NCI-H524 treated with DMSO at 0.1 percent for 48 hours (cell line): ENCODE data around the gene ZFC3H1.
"Not testable (repeated sequence)": the region's sequence is repeated elsewhere in the genome, so short reads cannot be mapped to it uniquely, and the experiment has no call there.

Experiments
- DNase-seq: peaks from one replicate; lab custom pipeline; 2025; lab: John Stamatoyannopoulos, UW

Gene ZFC3H1

DNA sequence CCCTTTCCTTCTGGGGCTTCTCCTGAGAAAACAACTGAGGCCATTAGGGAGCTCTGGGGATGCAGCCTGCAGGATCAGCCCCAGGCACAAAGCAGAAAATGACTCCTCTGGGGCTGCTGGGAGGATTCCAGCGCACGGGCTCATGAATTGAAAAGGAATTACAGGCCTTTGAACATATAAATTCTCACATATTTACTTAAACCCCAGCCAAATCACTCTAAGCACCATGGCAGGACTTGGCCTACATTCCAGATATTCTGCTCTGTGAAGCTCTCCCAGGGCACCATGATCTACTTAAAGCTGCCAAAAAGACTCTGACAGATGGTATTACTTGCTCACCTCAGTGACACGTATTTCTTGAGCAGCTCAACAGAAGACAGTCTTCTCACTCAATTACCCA lies 87.2 kb downstream of the ZFC3H1 start:
- no peak for DNase-seq

DNA sequence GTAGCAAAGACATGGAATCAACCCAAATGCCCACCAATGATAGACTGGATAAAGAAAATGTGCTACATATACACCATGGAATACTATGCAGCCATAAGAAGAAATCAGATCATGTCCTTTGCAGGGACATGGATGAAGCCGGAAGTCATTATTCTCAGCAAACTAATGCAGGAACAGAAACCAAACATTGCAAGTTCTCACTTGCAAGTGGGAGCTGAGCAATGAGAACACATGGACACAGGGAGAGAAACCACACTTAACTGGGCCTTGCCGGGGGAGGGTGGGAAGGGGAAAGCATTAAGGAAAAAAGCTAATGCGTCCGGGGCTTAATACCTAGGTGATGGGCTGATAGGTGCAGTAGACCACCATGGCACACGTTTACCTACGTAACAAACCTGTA lies 93.8 kb downstream of the ZFC3H1 start:
- not testable (repeated sequence) for DNase-seq

DNA sequence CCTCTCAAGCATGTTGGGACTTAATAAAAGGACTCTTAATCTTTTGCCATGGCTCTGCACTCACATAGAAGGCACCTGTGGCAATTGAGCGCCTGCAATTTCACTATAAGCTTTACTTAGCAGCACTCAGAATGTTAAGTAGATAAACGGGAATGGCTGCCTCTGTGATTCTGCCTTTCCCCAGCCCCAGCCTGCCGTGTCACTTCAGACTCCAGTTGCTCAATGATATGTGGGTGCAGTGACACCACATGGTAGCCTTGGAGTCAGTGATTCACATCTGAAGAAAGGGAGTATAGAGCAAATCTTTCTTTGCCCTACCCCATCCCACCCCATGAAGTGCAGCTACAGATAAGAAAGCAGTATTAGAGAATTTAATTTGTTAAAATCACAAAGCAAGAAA lies 96.1 kb downstream of the ZFC3H1 start:
- DNase-seq, result no peak

DNA sequence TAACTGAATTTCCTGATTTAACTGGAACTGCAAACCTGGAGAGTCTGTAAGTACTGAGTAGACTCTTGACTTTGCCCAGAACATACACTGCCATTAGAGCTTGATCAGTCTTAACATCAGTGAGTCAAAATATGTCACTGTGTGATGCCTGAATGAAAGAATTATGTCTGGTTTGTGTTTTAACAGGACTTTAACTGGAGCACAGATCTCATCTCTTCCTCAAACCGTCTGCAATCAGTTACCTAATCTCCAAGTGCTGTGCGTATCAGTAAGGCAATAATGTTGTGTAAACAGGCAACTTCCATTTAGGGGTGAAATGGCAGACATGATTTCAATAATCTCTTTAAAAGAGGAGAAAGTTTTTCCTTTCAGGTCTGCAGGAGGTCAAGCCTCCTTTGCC lies 97.0 kb downstream of the ZFC3H1 start:
- no peak for DNase-seq

DNA sequence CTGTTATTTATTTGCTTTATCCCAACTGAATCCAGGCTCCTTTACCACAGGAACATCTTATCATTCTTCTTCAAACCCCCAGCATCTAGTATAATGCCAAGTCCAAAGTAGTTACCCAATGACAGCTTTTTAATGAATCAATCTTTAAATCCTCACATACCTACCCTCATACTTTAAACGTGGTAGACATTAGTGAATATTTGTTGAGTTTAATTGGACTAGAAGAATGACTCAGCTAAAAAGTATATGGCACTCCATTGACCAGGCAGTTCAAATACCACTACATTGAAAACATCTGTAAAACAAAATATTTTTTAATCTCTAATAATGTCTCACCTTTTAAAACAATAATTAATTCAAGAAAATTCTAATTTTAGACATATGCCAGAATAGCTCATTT lies 98.1 kb downstream of the ZFC3H1 start:
- DNase-seq, result no peak

DNA sequence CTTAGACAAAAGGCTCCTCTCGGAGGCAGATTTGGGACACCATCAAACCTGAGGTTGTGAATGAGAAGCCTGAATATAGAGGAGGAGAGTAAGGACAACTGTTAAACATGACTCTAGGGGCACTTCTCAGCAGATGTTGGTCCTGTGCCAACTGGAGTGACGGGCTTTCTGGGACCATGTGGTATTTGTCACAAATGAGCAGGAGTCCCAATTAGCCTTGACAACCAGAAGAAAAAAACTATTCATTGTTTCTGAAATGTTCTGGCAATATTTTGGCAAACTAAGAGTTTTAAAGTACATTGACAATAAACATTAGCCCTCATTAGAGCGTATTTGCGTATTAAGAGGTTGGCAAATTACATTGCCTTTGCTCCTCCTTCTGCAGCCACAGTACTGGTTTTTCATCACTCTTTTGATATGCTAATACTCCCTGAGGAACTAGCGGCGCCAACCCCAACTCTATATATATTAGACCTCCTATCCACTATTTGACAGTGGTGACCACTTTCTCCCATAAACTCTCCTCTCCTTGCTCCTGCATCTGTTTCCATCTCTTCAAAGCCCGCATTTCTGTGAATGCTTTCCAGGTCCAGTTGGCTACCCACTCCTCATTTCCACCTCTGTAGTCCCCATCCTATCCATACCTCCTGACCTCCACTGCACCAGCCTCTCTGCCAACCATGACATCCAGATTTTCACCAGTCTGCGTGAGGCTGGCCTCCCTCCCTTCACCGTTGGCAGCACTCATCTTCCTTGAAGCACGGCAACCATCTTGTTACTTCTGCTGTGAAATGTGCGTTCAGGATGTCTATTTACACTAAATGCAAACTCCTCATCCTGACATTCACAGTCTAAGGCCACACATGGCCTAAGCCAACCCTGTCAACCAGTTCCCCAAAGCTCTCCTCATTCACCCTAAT lies 100.7 kb downstream of the ZFC3H1 start:
- DNase-seq, result no peak
